GM10847 (cell line): ENCODE measurements around the gene RFNG.

Source experiments
- POLR2A ChIP-seq: IDR thresholded peaks from 2 replicates; pipeline ENCODE4 v1.6.1; 2011; ENCODE audit not compliant: insufficient read length; ENCODE audit errors: extremely low read depth

Gene RFNG

GRCh38 chr17:82011617-82012187, 39.9 kb downstream of the RFNG start:
- TF ChIP-seq POLR2A, result no peak

- TF ChIP-seq POLR2A, result no peak
Measured at GRCh38 chr17:82010575-82011525, 40.8 kb downstream of the RFNG start.

GRCh38 chr17:82009413-82009812, 42.2 kb downstream of the RFNG start:
- no peak for TF ChIP-seq POLR2A

GRCh38 chr17:82008941-82009405, 42.6 kb downstream of the RFNG start:
- no peak for TF ChIP-seq POLR2A

GRCh38 chr17:82008258-82008940, 43.2 kb downstream of the RFNG start:
- TF ChIP-seq POLR2A, result no peak

- TF ChIP-seq POLR2A, result no peak
Measured at GRCh38 chr17:82007495-82008257, 43.9 kb downstream of the RFNG start.

GRCh38 chr17:82007228-82007494, 44.5 kb downstream of the RFNG start:
- no peak for TF ChIP-seq POLR2A

- TF ChIP-seq POLR2A, result no peak
Measured at GRCh38 chr17:82006468-82007227, 45.0 kb downstream of the RFNG start.

- TF ChIP-seq POLR2A, result no peak
Measured at GRCh38 chr17:82005701-82006348, 45.8 kb downstream of the RFNG start.

- TF ChIP-seq POLR2A, result no peak
Measured at GRCh38 chr17:82004517-82005455, 46.8 kb downstream of the RFNG start.

- TF ChIP-seq POLR2A, result no peak
Measured at GRCh38 chr17:82003411-82004381, 47.9 kb downstream of the RFNG start.

GRCh38 chr17:82001571-82002056, 50.0 kb downstream of the RFNG start:
- no peak for TF ChIP-seq POLR2A
